Body of pancreas (tissue), 4 donors: Measurements from ENCODE around the gene CAMSAP1.

Experiments
- CTCF ChIP-seq, 7 experiments: fragments of 450-650 bp in 4 of 7; fragments of 200-600 bp in 3 of 7; sonication (generic) in 3 of 7; IDR thresholded peaks; one replicate each; pipeline ENCODE4 v1.5.1; 2016 to 2019; ENCODE audit warnings: antibody characterized with exemption in 7 of 7
- POLR2A ChIP-seq, 3 donors: fragments of 450-650 bp; IDR thresholded peaks; one replicate each; pipeline ENCODE4 v1.6.1; 2016; ENCODE audit warnings: antibody characterized with exemption in 3 of 3, mild to moderate bottlenecking in 2 of 3

GRCh38 chr9:135840539-135840938 lies 66.8 kb downstream of the CAMSAP1 start:
- TF ChIP-seq CTCF (IDR thresholded peaks at IDR 0.05) (no peak), POLR2A (IDR thresholded peaks at IDR 0.05) (no peak)
